Heart left ventricle (tissue), 16 donors: ENCODE data around the gene OR10J5. TPM values are rescaled to one million over a fixed set of nuclear protein-coding genes. Genes with fewer than 3 reads are reported as not detected.
"Not testable (repeated sequence)": the region's sequence is repeated elsewhere in the genome, so short reads cannot be mapped to it uniquely, and the experiment has no call there.

Experiments used
- ATAC-seq, 4 donors: fragments of 200-7000 bp; cut with Tn5 transposase; one replicate each; pipeline ENCODE4 v1.9.1; 2020 to 2022; ENCODE audit warnings: moderate library complexity in 4 of 4, mild to moderate bottlenecking in 3 of 4, moderate number of reproducible peaks in 1 of 4
- DNase-seq, 5 donors: peaks; one replicate each; pipeline ENCODE4 v3.0.0-alpha.2; 2020
- H3K27ac ChIP-seq, 12 donors: fragments of 200-600 bp; sonication (generic) in 4 of 12; one replicate each; pipeline versions ENCODE4 v1.5.0 to v1.8.0; 2016 to 2022; ENCODE audit warnings: mild to moderate bottlenecking in 2 of 12
- H3K27me3 ChIP-seq, 9 donors: fragments of 200-600 bp; sonication (generic) in 2 of 9; one replicate each; pipeline versions ENCODE4 v1.5.1 to v1.8.0; 2016 to 2022; ENCODE audit warnings: mild to moderate bottlenecking in 3 of 9
- H3K36me3 ChIP-seq, 9 donors: fragments of 200-600 bp; sonication (generic) in 2 of 9; one replicate each; pipeline versions ENCODE4 v1.5.0 to v1.8.0; 2018 to 2022; ENCODE audit warnings: mild to moderate bottlenecking in 2 of 9
- H3K4me1 ChIP-seq, 12 donors: fragments of 200-600 bp; sonication (generic) in 4 of 12; one replicate each; pipeline versions ENCODE4 v1.5.0 to v1.8.0; 2016 to 2022; ENCODE audit warnings: mild to moderate bottlenecking in 3 of 12
- H3K4me3 ChIP-seq, 12 donors: fragments of 200-600 bp; sonication (generic) in 4 of 12; one replicate each; pipeline versions ENCODE4 v1.5.0 to v1.8.0; 2017 to 2022; ENCODE audit warnings: mild to moderate bottlenecking in 9 of 12, moderate library complexity in 4 of 12
- H3K9me3 ChIP-seq, 12 donors: fragments of 200-600 bp; sonication (generic) in 4 of 12; one replicate each; pipeline versions ENCODE4 v1.5.0 to v1.8.0; 2016 to 2022; ENCODE audit warnings: mild to moderate bottlenecking in 1 of 12
- POLR2A ChIP-seq, 2 donors: fragments of 450-650 bp; IDR thresholded peaks; one replicate each; pipeline ENCODE4 v1.6.1; 2017; ENCODE audit warnings: antibody characterized with exemption in 2 of 2, mild to moderate bottlenecking in 2 of 2, moderate library complexity in 2 of 2
- WGBS, 4 donors: extraction: QIAGEN DNeasy Blood & Tissue Kit in 2 of 4; methylation state at CpG; one replicate each; pipeline versions ENCODE4 v1.1.5 to v1.1.7; 2013 to 2018; 5-methylcytosine and 5-hydroxymethylcytosine counted together
- intact Hi-C, 10 donors: fragments of 100-400 bp; cut with DNase I; formaldehyde crosslinking; loops; one replicate each; pipeline versions ENCODE4 v1.11.1 to v1.14.2; 2022
- polyA plus RNA-seq, 2 donors: library from polyadenylated mRNA; stranded (reverse); fragments of 200-250 nt; gene quantifications; one replicate each; pipeline ENCODE4 v1.2.3, GENCODE V29; 2013
- total RNA-seq, 9 donors: library from RNA; depleted of rRNA in 2 of 9; stranded (reverse); fragments of >200 nt in 2 of 9; fragmentation: NEBNext Ultra II Directional in 3 of 9; extraction: Animal tissue kit (Norgen Biotek cat#: 25700) in 3 of 9; gene quantifications; one replicate each; pipeline versions ENCODE4 v1.1.0 to v1.2.4, GENCODE V29; 2016 to 2023
- TF ChIP-seq, protein P1 (sequence below), 12 donors: fragments of 200-600 bp; sonication (generic) in 4 of 12; IDR thresholded peaks; one replicate each; pipeline versions ENCODE4 v1.5.0 to v1.8.0; 2018 to 2022; ENCODE audit warnings: antibody characterized with exemption in 12 of 12, mild to moderate bottlenecking in 5 of 12
- donor health status: ischemic (EF 13 %, LVEDD 7.1; RV severe dilation, severe dysfunction).
- donor health status: healthy with polysubstance abuse.
- donor health status: DM: no; HTN: yes; CAD: no.
- donor health status: DM: no; HTN: no; CAD: no.
- donor health status: ischemic (EF 25% LVEDD 6.9; RV normal size, moderate dysfunction).
- donor health status: ischemic (EF 25% LVEDD 5.7; RV mildly dilated, moderate dysfunction).
- donor health status: healthy.
- donor health status: DM: yes; HTN: yes; CAD: no.
- donor health status: ischemic (EF 35%, LVEDD 5.7; RV mildly dilated, moderate dysfunction).
- donor health status: nonischemic (EF 11% LVEDD 7.7; RV severe dilation, severe dysfunction).
- donor health status: DM: yes; HTN: yes; CAD: no.
- donor health status: PGD.
- donor health status: ischemic (EF 29% LVEDD 5.4; RV normal size, mild dysfunction).
- donor health status: nonischemic (EF 23%, LVEDD 6.1; RV moderate dilation, normal function).

OR10J5 gene
- total and polyA plus RNA-seq, 11 donors, result not detected

DNA sequence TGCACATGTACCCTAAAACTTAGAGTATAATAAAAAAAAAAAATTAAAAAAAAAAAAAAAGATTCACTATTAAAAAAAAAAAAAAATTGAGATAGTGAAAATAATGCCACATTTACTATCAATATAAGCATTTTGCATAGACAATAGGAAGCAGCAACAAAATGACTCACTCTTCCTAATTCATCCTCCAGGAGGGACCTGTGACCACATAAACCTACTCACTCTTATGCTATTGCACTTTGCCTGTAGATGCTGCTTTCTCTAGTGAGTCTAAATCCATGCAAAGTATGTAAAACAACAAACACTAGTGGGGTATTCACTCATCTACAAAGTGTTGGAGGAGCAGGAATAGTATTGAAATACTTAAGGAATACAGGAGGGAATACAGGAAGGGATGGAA is 2.9 kb downstream of the OR10J5 start:
- no peak for ATAC-seq
- Histone ChIP-seq H3K27me3 (no peaks in the 10 kb centered on the region), H3K27ac (no peak overlapping the region), H3K9me3 (peaks cover 0 to 13% (median 0%) of the 10 kb centered on the region in 12 donors), H3K4me1 (no peaks in the 10 kb centered on the region), H3K36me3 (no peaks in the 10 kb centered on the region), H3K4me3 (no peak overlapping the region)
- intact Hi-C loops, result no loop called here
- no peak for DNase-seq
- TF ChIP-seq, protein P1, sequence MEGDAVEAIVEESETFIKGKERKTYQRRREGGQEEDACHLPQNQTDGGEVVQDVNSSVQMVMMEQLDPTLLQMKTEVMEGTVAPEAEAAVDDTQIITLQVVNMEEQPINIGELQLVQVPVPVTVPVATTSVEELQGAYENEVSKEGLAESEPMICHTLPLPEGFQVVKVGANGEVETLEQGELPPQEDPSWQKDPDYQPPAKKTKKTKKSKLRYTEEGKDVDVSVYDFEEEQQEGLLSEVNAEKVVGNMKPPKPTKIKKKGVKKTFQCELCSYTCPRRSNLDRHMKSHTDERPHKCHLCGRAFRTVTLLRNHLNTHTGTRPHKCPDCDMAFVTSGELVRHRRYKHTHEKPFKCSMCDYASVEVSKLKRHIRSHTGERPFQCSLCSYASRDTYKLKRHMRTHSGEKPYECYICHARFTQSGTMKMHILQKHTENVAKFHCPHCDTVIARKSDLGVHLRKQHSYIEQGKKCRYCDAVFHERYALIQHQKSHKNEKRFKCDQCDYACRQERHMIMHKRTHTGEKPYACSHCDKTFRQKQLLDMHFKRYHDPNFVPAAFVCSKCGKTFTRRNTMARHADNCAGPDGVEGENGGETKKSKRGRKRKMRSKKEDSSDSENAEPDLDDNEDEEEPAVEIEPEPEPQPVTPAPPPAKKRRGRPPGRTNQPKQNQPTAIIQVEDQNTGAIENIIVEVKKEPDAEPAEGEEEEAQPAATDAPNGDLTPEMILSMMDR (IDR thresholded peaks at IDR 0.05), result no peak
- TF ChIP-seq POLR2A (IDR thresholded peaks at IDR 0.05), result no peak

DNA sequence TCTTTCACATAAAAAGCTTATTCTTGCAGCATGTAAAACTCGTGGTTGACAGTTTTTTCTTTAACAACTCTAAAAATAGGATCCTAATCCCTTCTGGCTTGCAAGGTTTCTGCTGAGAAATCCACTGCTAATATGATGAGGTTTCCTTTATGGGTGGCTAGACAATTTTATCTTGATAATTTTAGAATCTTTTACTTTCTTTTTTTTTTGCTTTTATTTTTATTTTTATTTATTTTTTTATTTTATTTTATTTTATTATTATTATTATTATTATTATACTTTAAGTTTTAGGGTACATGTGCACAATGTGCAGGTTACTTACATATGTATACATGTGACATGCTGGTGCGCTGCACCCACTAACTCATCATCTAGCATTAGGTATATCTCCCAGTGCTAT is 11.0 kb downstream of the OR10J5 start:
- ATAC-seq, H3K4me1 ChIP-seq, DNase-seq, H3K36me3 ChIP-seq, H3K27ac ChIP-seq, H3K27me3 ChIP-seq, H3K4me3 ChIP-seq, intact Hi-C loops: not testable (repeated sequence)
- peaks cover 0 to 33% (median 3%) of the 10 kb centered on the region in 12 donors for H3K9me3 ChIP-seq
- 55 to 66% (median 60%) methylated on average over 2 of the region's 2 CpGs for WGBS, 4 donors

DNA sequence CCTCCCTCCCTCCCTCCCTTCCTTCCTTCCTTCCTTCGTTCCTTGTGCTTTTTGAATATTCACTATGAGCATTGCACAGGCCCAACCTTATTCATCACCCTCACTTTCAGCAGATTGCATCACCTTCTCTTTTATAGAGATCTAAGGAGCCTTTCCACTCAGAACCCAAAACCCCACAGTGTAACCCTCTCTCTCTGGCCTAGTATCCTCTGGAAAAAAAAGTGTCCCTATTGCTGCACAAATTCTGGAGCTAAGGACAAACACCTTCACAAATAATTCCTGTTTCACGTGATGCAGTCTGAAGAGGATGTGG is 25.6 kb downstream of the OR10J5 start:
- peaks cover 0 to 25% (median 14%) of the 10 kb centered on the region in 12 donors for H3K9me3 ChIP-seq
- H3K4me1 ChIP-seq, result no peaks in the 10 kb centered on the region
- no peaks in the 10 kb centered on the region for H3K27me3 ChIP-seq
- intact Hi-C loops, result no loop called here
- 46 to 63% (median 56%) methylated on average over 2 of the region's 2 CpGs for WGBS, 4 donors
- TF ChIP-seq POLR2A (IDR thresholded peaks at IDR 0.05), result no peak
- TF ChIP-seq, protein P1 (IDR thresholded peaks at IDR 0.05), result no peak
- no peak for DNase-seq
- no peaks in the 10 kb centered on the region for H3K36me3 ChIP-seq
- no peak overlapping the region for H3K27ac ChIP-seq
- H3K4me3 ChIP-seq, result no peak overlapping the region
- ATAC-seq, result no peak

DNA sequence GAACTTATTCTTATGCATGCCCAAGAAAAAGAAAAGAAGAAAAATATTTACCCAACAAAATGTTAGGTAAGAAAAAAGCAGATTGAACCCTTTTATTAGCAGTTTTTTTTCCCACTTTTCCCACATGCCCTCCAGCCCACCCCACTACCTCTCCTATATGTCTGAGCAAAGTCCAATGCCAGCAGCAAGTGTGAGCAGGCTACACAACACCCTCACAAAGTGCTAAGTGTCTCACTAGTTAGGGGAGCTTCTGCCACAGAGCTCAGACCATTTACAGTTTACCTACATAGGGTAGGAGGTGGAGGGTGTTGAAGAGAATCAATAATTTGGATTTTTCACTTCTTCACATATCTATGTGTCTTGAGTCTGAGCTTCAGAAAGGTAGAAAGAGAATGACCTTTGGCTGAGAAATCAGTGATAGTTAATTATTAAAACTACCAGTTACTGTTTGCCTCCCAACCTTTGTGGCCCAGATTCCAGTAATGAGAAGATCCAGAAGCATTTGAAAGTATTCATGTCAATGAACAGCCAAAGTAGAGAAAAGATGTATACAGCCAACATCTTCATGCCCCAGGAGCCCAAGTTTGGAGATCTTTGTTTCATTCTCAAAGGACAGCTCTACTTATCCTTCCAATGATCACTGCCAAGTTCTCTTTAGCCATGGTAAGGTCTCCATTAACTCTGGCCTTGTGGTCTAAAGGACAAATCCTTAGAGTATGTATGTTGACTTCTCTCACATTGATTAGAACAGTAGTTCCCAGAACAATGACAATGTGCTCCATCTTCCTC is 26.2 kb downstream of the OR10J5 start:
- no peaks in the 10 kb centered on the region for H3K27me3 ChIP-seq
- peaks cover 0 to 28% (median 14%) of the 10 kb centered on the region in 12 donors for H3K9me3 ChIP-seq
- DNase-seq (no peak), ATAC-seq (no peak)
- H3K4me1 ChIP-seq, result no peaks in the 10 kb centered on the region
- no peak overlapping the region for H3K4me3 ChIP-seq
- no peak for TF ChIP-seq POLR2A (IDR thresholded peaks at IDR 0.05)
- TF ChIP-seq, protein P1 (IDR thresholded peaks at IDR 0.05), result no peak
- intact Hi-C loops, result no loop called here
- no peaks in the 10 kb centered on the region for H3K36me3 ChIP-seq
- no peak overlapping the region for H3K27ac ChIP-seq

DNA sequence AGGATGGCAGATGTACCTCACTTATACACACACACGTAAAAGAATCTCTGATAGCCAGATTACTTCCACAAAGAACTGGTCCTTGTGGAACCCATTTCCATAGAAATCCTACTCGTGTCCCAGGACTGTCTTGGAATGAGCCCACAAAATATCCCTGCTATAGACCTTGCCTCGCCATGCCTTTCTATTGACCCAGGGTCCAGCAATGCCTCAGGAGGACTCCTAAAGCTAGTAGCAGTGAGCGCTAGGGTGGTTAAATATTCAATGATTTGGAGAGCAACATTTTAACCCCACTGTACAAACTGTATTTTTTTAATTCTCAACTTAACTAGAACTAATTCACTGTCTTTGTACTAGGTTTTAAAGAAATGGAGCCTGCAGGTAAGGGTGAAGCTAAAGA is 26.9 kb downstream of the OR10J5 start:
- Histone ChIP-seq H3K4me3 (no peak overlapping the region), H3K9me3 (peaks cover 0 to 28% (median 14%) of the 10 kb centered on the region in 12 donors), H3K27me3 (no peaks in the 10 kb centered on the region), H3K36me3 (no peaks in the 10 kb centered on the region), H3K27ac (no peak overlapping the region), H3K4me1 (no peaks in the 10 kb centered on the region)
- intact Hi-C loops, result no loop called here
- DNase-seq (no peak), ATAC-seq (no peak)
- TF ChIP-seq, protein P1 (IDR thresholded peaks at IDR 0.05), result no peak
- WGBS, 4 donors, result 50 to 70% (median 64%) methylated on average over 4 of the region's 4 CpGs
